ENCODE results near the gene THBS4.

- TF ChIP-seq POLR2AphosphoS5 (IDR thresholded peaks at IDR 0.05): no peak
- no peak for TF ChIP-seq CTCF (IDR thresholded peaks at IDR 0.05)
Observed at GRCh38 chr5:80057921-80058320, 22.8 kb downstream of the THBS4 start.

Measured in suprapubic skin (tissue), 3 donors.